NOMO-1 treated with dmso at 0.1 percent for 144 hours (cell line): ENCODE data around the gene BRMS1.

Source experiments
- DNase-seq: peaks from one replicate; lab custom pipeline; 2025; ENCODE audit not compliant: unreplicated experiment; lab: John Stamatoyannopoulos, UW

The BRMS1 gene

DNA sequence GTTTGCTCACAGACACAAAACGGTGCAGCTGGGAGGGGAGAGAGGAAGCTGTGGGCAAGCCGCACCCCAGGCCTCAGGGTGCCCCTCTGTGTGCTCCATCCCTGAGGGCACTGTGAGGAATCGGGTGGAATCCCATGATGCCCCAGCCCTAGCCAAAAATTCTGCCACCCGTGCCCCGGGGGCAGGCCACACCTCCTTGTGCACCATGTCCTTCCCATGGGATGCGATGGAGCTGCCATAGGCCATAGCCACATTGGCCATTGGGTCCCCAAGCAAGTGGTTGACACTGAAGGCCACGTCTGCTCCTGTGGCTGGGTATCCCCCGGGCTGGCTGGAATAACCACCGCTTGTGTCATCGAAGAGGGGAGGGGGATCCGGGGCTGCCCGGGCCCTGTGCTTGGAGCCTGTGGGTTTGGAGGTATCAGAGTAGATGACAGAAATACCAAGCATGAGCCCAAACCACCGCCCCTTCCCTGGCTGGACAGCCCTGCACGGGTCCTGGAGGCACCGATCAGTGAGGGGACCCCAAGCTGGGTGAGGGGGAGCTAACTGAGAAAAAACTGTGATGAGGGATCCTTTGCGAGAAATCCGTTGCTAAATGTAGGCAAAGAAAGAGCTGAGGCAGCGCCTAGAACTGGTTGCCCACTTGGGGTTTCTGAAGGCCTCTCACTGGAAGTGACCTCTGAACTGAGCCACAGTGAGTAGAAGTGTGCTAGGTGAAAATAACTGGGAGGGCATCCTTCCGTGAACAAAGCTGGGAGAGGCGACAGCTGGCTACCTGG is 56.8 kb downstream of the BRMS1 start:
- DNase-seq = no peak
